ENCODE measurements around the gene CDYL2. TPM values are rescaled to one million over a fixed set of nuclear protein-coding genes. Genes with fewer than 3 reads are reported as not detected.
A peak's percentile ranks its signal among the peaks of the same experiment; 100 is the strongest.

The CDYL2 gene, protein sequence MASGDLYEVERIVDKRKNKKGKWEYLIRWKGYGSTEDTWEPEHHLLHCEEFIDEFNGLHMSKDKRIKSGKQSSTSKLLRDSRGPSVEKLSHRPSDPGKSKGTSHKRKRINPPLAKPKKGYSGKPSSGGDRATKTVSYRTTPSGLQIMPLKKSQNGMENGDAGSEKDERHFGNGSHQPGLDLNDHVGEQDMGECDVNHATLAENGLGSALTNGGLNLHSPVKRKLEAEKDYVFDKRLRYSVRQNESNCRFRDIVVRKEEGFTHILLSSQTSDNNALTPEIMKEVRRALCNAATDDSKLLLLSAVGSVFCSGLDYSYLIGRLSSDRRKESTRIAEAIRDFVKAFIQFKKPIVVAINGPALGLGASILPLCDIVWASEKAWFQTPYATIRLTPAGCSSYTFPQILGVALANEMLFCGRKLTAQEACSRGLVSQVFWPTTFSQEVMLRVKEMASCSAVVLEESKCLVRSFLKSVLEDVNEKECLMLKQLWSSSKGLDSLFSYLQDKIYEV
- total RNA-seq: 10 to 100 TPM; 24.5 to 27.8 TPM

- no peaks in the 10 kb centered on the region for H3K27me3 Mint-ChIP-seq
- H3K9me3 Mint-ChIP-seq: no peaks in the 10 kb centered on the region
- H3K4me3 Mint-ChIP-seq: peak within 1 kb of the TSS; percentile 89
- ATAC-seq (ENCODE audit: low read depth) (peak; percentile 69), DNase-seq (peak; percentile 78)
- POLR2A ChIA-PET: interaction anchor here (1.2 kb wide), 1 partner anchor 224 kb away, joined by 3 read pairs; no protein-coding TSS in a partner anchor
- H3K4me1 Mint-ChIP-seq: peaks cover 17% of the 10 kb centered on the region
- no peaks in the 10 kb centered on the region for H3K36me3 Mint-ChIP-seq
- peak within 1 kb of the TSS; percentile 90 for H3K27ac Mint-ChIP-seq
Measured at GRCh38 chr16:80804526-80805383, at the start of gene CDYL2. CDYL2 (minus strand) TSS chr16:80804598; CDS start chr16:80804173, 425 bp downstream.

GRCh38 chr16:80852261-80852872 lies 48.0 kb upstream of the CDYL2 start:
- H3K4me1 Mint-ChIP-seq: no peaks in the 10 kb centered on the region
- no peak overlapping the region for H3K4me3 Mint-ChIP-seq
- DNase-seq (no peak), ATAC-seq (ENCODE audit: low read depth) (no peak)
- H3K9me3 Mint-ChIP-seq: no peaks in the 10 kb centered on the region
- no peaks in the 10 kb centered on the region for H3K36me3 Mint-ChIP-seq
- POLR2A ChIA-PET: no interaction called here
- H3K27ac Mint-ChIP-seq: no peak overlapping the region
- peaks cover 4% of the 10 kb centered on the region for H3K27me3 Mint-ChIP-seq

GRCh38 chr16:80851831-80852230 lies 47.4 kb upstream of the CDYL2 start:
- DNase-seq: no peak
- H3K4me1 Mint-ChIP-seq: no peaks in the 10 kb centered on the region
- ATAC-seq (ENCODE audit: low read depth): no peak
- H3K4me3 Mint-ChIP-seq: no peak overlapping the region
- POLR2A ChIA-PET: no interaction called here
- H3K27ac Mint-ChIP-seq: no peak overlapping the region
- H3K36me3 Mint-ChIP-seq: no peaks in the 10 kb centered on the region
- H3K9me3 Mint-ChIP-seq: no peaks in the 10 kb centered on the region
- peaks cover 4% of the 10 kb centered on the region for H3K27me3 Mint-ChIP-seq

DNA sequence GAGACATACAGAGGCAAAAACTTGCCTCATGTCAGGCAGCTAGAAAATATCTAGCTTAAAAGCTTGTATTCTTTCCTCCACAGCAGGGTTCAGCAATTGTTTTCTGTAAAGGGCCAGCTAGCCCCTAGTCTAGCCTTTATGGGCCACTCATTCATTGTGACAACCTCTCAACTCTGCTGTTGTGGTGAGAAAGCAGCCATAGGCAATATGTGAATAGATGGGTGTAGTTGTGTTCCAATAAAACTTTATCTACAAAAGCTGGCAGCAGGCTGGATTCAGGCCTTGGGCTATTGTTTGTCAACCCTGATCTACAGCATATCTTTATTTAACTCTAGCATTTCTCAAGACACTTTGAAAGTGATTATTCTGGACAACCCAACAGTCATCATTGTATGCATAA lies 46.4 kb upstream of the CDYL2 start:
- H3K4me3 Mint-ChIP-seq: no peak overlapping the region
- H3K4me1 Mint-ChIP-seq: no peaks in the 10 kb centered on the region
- POLR2A ChIA-PET: no interaction called here
- ATAC-seq (ENCODE audit: low read depth) (no peak), DNase-seq (no peak)
- no peak overlapping the region for H3K27ac Mint-ChIP-seq
- no peaks in the 10 kb centered on the region for H3K36me3 Mint-ChIP-seq
- peaks cover 4% of the 10 kb centered on the region for H3K27me3 Mint-ChIP-seq
- no peaks in the 10 kb centered on the region for H3K9me3 Mint-ChIP-seq

GRCh38 chr16:80848862-80849261 lies 44.5 kb upstream of the CDYL2 start:
- Mint-ChIP-seq H3K27me3 (peaks cover 4% of the 10 kb centered on the region), H3K27ac (no peak overlapping the region), H3K9me3 (no peaks in the 10 kb centered on the region), H3K4me1 (no peaks in the 10 kb centered on the region), H3K36me3 (peaks cover 2% of the 10 kb centered on the region), H3K4me3 (no peak overlapping the region)
- ATAC-seq (ENCODE audit: low read depth) (no peak), DNase-seq (no peak)
- POLR2A ChIA-PET: no interaction called here

DNA sequence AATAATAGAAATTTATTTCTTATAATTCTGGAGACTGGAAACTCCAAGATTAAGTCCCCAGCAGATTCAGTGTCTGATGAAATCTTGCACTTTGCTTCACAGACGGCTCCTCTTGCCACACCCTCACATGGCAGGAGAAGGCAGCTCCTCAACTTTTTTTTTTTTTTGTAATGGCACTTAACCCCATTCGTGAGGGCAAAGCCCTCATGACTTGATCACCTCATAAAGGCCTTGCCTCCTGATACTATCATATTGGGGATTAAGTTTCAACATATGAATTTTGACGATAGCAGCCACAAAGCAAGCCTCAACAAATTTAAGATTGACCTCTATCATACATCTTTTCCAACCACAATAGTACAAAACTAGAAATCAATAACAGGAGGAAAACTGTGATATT lies 42.3 kb upstream of the CDYL2 start:
- no peak for ATAC-seq (ENCODE audit: low read depth)
- POLR2A ChIA-PET: no interaction called here

DNA sequence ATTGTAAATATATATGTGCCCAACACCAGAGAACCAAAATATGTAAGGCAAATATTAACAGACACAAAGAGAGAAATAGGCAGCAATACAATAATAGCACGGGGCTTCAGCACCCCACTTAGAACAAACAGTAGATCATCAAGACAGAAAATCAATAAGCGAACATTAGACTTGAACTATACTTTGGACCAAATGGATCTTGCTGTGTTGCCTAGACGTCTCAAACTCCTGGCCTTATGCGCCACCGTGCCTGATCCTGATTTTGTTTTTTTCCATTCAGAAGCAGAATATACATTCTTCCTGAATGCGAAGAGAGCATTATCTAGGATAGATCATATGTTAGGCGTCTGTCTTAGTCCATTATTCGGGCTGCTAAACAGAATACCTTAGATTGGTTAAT lies 41.9 kb upstream of the CDYL2 start:
- H3K27ac Mint-ChIP-seq: no peak overlapping the region
- ATAC-seq (ENCODE audit: low read depth): no peak
- no peak overlapping the region for H3K4me3 Mint-ChIP-seq
- POLR2A ChIA-PET: no interaction called here
- peaks cover 3% of the 10 kb centered on the region for H3K9me3 Mint-ChIP-seq
- H3K4me1 Mint-ChIP-seq: no peaks in the 10 kb centered on the region
- no peak for DNase-seq
- peaks cover 2% of the 10 kb centered on the region for H3K36me3 Mint-ChIP-seq
- peaks cover 8% of the 10 kb centered on the region for H3K27me3 Mint-ChIP-seq

More for the DNA sequence above, 42.3 kb upstream of the CDYL2 start:
- Mint-ChIP-seq H3K27ac (no peak overlapping the region), H3K27me3 (peaks cover 6% of the 10 kb centered on the region), H3K9me3 (peaks cover 3% of the 10 kb centered on the region), H3K36me3 (peaks cover 2% of the 10 kb centered on the region), H3K4me1 (no peaks in the 10 kb centered on the region), H3K4me3 (no peak overlapping the region)
- DNase-seq: no peak

- peaks cover 10% of the 10 kb centered on the region for H3K27me3 Mint-ChIP-seq
- H3K9me3 Mint-ChIP-seq: peaks cover 5% of the 10 kb centered on the region
- no peaks in the 10 kb centered on the region for H3K4me1 Mint-ChIP-seq
- peaks cover 2% of the 10 kb centered on the region for H3K36me3 Mint-ChIP-seq
- POLR2A ChIA-PET: no interaction called here
- DNase-seq (no peak), ATAC-seq (ENCODE audit: low read depth) (no peak)
- no peak overlapping the region for H3K27ac Mint-ChIP-seq
- H3K4me3 Mint-ChIP-seq: no peak overlapping the region
Measured at GRCh38 chr16:80844395-80844794, 40.0 kb upstream of the CDYL2 start.

DNA sequence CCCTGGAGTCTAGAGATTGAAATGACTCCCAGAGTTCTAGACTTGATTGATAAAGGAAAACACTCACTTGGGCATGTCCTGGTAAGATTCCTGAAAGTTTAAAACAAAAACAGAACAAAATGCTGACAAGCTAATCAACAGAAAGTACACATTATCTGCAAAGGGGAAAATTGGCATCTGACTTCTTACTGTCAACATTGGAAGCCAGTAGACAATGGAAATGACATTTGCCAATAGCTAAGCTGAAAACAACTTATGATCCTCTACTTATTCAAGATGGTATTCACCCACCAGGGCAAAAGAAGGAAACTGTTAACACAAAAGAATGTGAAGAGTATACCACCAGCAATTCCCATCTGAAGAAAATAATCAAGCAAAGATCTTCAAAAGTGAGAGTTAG lies 36.8 kb upstream of the CDYL2 start:
- DNase-seq (no peak), ATAC-seq (ENCODE audit: low read depth) (no peak)
- Mint-ChIP-seq H3K4me3 (no peak overlapping the region), H3K36me3 (peaks cover 2% of the 10 kb centered on the region), H3K4me1 (no peaks in the 10 kb centered on the region), H3K27me3 (peaks cover 10% of the 10 kb centered on the region), H3K27ac (no peak overlapping the region), H3K9me3 (peaks cover 5% of the 10 kb centered on the region)
- POLR2A ChIA-PET: no interaction called here

- DNase-seq: no peak
- H3K27me3 Mint-ChIP-seq: peaks cover 18% of the 10 kb centered on the region
Measured at GRCh38 chr16:80837533-80838147, 33.2 kb upstream of the CDYL2 start.

GRCh38 chr16:80836846-80837245 lies 32.4 kb upstream of the CDYL2 start:
- Mint-ChIP-seq H3K4me1 (no peaks in the 10 kb centered on the region), H3K27me3 (peaks cover 21% of the 10 kb centered on the region), H3K27ac (no peak overlapping the region), H3K9me3 (peaks cover 2% of the 10 kb centered on the region), H3K36me3 (no peaks in the 10 kb centered on the region), H3K4me3 (no peak overlapping the region)
- ATAC-seq (ENCODE audit: low read depth) (no peak), DNase-seq (no peak)
- POLR2A ChIA-PET: no interaction called here

More at GRCh38 chr16:80837533-80838147, 33.2 kb upstream of the CDYL2 start:
- Mint-ChIP-seq H3K4me1 (no peaks in the 10 kb centered on the region), H3K36me3 (no peaks in the 10 kb centered on the region), H3K4me3 (no peak overlapping the region), H3K27ac (no peak overlapping the region), H3K9me3 (peaks cover 2% of the 10 kb centered on the region)
- POLR2A ChIA-PET: no interaction called here
- no peak for ATAC-seq (ENCODE audit: low read depth)

- Mint-ChIP-seq H3K4me3 (no peak overlapping the region), H3K27ac (no peak overlapping the region), H3K27me3 (peaks cover 18% of the 10 kb centered on the region), H3K4me1 (no peaks in the 10 kb centered on the region), H3K36me3 (no peaks in the 10 kb centered on the region), H3K9me3 (peaks cover 2% of the 10 kb centered on the region)
- ATAC-seq (ENCODE audit: low read depth): no peak
- DNase-seq: no peak
- POLR2A ChIA-PET: no interaction called here
Measured at GRCh38 chr16:80836202-80836601, 31.8 kb upstream of the CDYL2 start.

GRCh38 chr16:80831039-80831438 lies 26.6 kb upstream of the CDYL2 start:
- no peaks in the 10 kb centered on the region for H3K36me3 Mint-ChIP-seq
- POLR2A ChIA-PET: no interaction called here
- H3K27me3 Mint-ChIP-seq: peaks cover 33% of the 10 kb centered on the region

More at GRCh38 chr16:80831039-80831438, 26.6 kb upstream of the CDYL2 start:
- Mint-ChIP-seq H3K4me3 (no peak overlapping the region), H3K9me3 (no peaks in the 10 kb centered on the region), H3K27ac (no peak overlapping the region), H3K4me1 (no peaks in the 10 kb centered on the region)
- no peak for DNase-seq
- ATAC-seq (ENCODE audit: low read depth): no peak
